Neural cell (in vitro differentiated cells): Measurements from ENCODE around the gene PDE4D. TPM values are rescaled to one million over a fixed set of nuclear protein-coding genes. Genes with fewer than 3 reads are reported as not detected.

Experiments
- H2AFZ ChIP-seq: fragments of 200-600, 300-800 bp; sonication (generic), shearing (Covaris generic); 2 replicates; pipeline ENCODE4 v1.6.0; 2014; ENCODE audit warnings: low read depth, mild to moderate bottlenecking, antibody characterized with exemption, low read length, moderate library complexity
- H3F3A ChIP-seq: fragments of 200-600 bp; shearing (Covaris generic); 2 replicates; pipeline ENCODE4 v1.6.1; 2016; ENCODE audit warnings: mild to moderate bottlenecking, moderate library complexity, mixed read lengths, antibody characterized with exemption, low read length; ENCODE audit not compliant: insufficient read depth, poor library complexity, severe bottlenecking
- H3K27ac ChIP-seq: fragments of 200-600, 300-800 bp; sonication (generic), shearing (Covaris generic); 2 replicates; pipeline ENCODE4 v1.5.1; 2014; ENCODE audit warnings: mild to moderate bottlenecking, low read length, moderate library complexity
- H3K27me3 ChIP-seq: fragments of 300-800, 200-600 bp; sonication (generic), shearing (Covaris generic); 2 replicates; pipeline ENCODE4 v1.6.0; 2014; ENCODE audit warnings: mild to moderate bottlenecking, low read depth, low read length, moderate library complexity; ENCODE audit not compliant: insufficient read depth
- H3K36me3 ChIP-seq: fragments of 300-800, 200-600 bp; sonication (generic), shearing (Covaris generic); 2 replicates; pipeline ENCODE4 v1.5.1; 2014; ENCODE audit warnings: mild to moderate bottlenecking, antibody characterized with exemption, low read length, moderate library complexity; ENCODE audit not compliant: insufficient read depth
- H3K4me2 ChIP-seq: fragments of 300-800, 200-600 bp; sonication (generic), shearing (Covaris generic); 2 replicates; pipeline ENCODE4 v1.6.0; 2014; ENCODE audit warnings: mild to moderate bottlenecking, low read length
- H3K4me3 ChIP-seq: fragments of 300-800, 200-600 bp; sonication (generic), shearing (Covaris generic); 2 replicates; pipeline ENCODE4 v1.5.1; 2014; ENCODE audit warnings: mild to moderate bottlenecking, low read length, moderate library complexity
- H3K79me2 ChIP-seq: fragments of 200-600 bp; shearing (Covaris generic); replicated peaks from 2 replicates; pipeline ENCODE4 v1.6.0; 2014; ENCODE audit warnings: mild to moderate bottlenecking, low read length, moderate library complexity; ENCODE audit not compliant: insufficient read depth
- H3K9ac ChIP-seq: fragments of 300-800, 200-600 bp; sonication (generic), shearing (Covaris generic); 2 replicates; pipeline ENCODE4 v1.6.1; 2016; ENCODE audit warnings: mild to moderate bottlenecking, low read length, mixed read lengths
- H3K9me2 ChIP-seq: fragments of 200-600 bp; shearing (Covaris generic); 2 replicates; pipeline ENCODE4 v1.6.1; 2016; ENCODE audit warnings: mild to moderate bottlenecking, low read length, mixed read lengths; ENCODE audit not compliant: insufficient read depth
- H3K9me3 ChIP-seq: fragments of 200-600, 300-800 bp; sonication (generic), shearing (Covaris generic); 2 replicates; pipeline ENCODE4 v1.6.1; 2016; ENCODE audit warnings: mild to moderate bottlenecking, mixed run types, low read length, moderate library complexity, mixed read lengths
- H4K20me1 ChIP-seq: fragments of 200-600 bp; shearing (Covaris generic); 2 replicates; pipeline ENCODE4 v1.6.1; 2016; ENCODE audit warnings: mild to moderate bottlenecking, mixed run types; ENCODE audit not compliant: insufficient read depth
- EP300 ChIP-seq: fragments of 450-650 bp; conservative IDR thresholded peaks from 2 replicates; pipeline ENCODE4 v1.6.1; 2014; ENCODE audit warnings: antibody characterized with exemption, mild to moderate bottlenecking, moderate library complexity; ENCODE audit not compliant: poor library complexity, severe bottlenecking
- EZH2 ChIP-seq: fragments of 200-600, 300-800 bp; shearing (Covaris generic), sonication (generic); IDR thresholded peaks from 2 replicates; pipeline ENCODE4 v1.6.1; 2014; ENCODE audit warnings: antibody characterized with exemption, low read length, borderline replicate concordance, mild to moderate bottlenecking; ENCODE audit not compliant: insufficient read depth, poor library complexity, severe bottlenecking
- MXI1 ChIP-seq: fragments of 450-650 bp; conservative IDR thresholded peaks from 2 replicates; pipeline ENCODE4 v1.6.1; 2014; ENCODE audit warnings: antibody characterized with exemption, mild to moderate bottlenecking; ENCODE audit not compliant: poor library complexity, severe bottlenecking
- POLR2AphosphoS5 ChIP-seq: IDR thresholded peaks from 2 replicates; pipeline ENCODE4 v1.6.1; 2012
- RAD21 ChIP-seq: fragments of 450-650 bp; conservative IDR thresholded peaks from 2 replicates; pipeline ENCODE4 v1.6.1; 2014; ENCODE audit warnings: antibody characterized with exemption, mild to moderate bottlenecking, moderate library complexity
- SMC3 ChIP-seq: fragments of 450-650 bp; conservative IDR thresholded peaks from 2 replicates; pipeline ENCODE4 v1.6.1; 2014; ENCODE audit warnings: antibody characterized with exemption, mild to moderate bottlenecking, moderate library complexity; ENCODE audit not compliant: poor library complexity
- TAF1 ChIP-seq: IDR thresholded peaks from 2 replicates; pipeline ENCODE4 v1.6.1; 2012; ENCODE audit warnings: low read depth
- polyA plus RNA-seq: library from polyadenylated mRNA; depleted of rRNA; stranded (reverse); fragments of >200 nt; gene quantifications from 2 replicates; pipeline ENCODE4 v1.2.3, GENCODE V29; 2014
- TF ChIP-seq, protein P1 (sequence below): fragments of 450-650 bp; IDR thresholded peaks from 2 replicates; pipeline ENCODE4 v1.5.1; 2014; ENCODE audit warnings: antibody characterized with exemption, mild to moderate bottlenecking, moderate library complexity; ENCODE audit not compliant: poor library complexity, severe bottlenecking
- TF ChIP-seq, protein P2 (sequence below): IDR thresholded peaks from 2 replicates; pipeline ENCODE4 v1.6.1; 2012; ENCODE audit warnings: borderline replicate concordance

The PDE4D gene
- polyA plus RNA-seq, 1 donor from 2014 or later = 42.8 TPM

DNA sequence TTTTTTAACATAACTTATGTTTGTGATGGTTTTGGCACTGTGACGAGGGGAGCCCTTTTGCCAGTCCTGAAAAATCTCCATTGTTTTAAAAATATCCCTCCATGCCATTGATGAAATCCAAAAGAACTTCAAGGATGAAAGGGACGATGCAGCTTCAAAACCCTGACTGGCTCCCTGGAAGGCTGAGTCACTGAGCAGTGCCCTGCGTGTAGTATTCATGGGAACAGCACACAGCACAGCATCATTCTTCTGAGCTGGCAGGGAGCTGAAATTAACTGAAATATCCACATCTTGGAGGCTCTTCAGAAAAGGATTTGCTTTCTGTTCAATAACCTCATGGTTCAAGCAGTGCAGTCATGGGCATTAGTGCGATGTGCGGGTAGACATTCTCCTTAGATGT, 29.7 kb downstream of the PDE4D start:
- Histone ChIP-seq H3K27me3 (no peaks in the 10 kb centered on the region), H3K4me2 (no peak overlapping the region)

DNA sequence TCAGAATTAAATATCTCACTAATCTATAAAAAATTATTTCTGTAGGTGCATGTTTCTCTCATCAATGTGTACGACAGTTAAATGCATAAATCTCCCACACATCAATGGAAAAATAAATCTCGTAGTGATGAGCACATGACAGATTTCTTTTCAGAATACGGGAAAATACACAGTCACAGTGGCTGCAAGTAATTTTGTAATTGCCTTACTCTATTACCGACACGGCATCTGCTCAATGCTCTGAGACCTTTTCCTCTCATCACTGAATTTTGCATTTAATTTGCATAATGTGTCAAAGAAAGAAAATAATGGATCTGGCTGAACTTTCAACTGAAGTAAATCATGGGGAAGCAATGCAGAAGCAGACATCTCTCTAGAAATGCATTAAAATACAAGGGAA, 37.2 kb downstream of the PDE4D start:
- peak overlapping the region; percentile 92 for H3K27ac ChIP-seq
- peak overlapping the region; percentile 51 for H3K9ac ChIP-seq
- H2AFZ ChIP-seq = peak overlapping the region; percentile 5
- TF ChIP-seq, protein P1, sequence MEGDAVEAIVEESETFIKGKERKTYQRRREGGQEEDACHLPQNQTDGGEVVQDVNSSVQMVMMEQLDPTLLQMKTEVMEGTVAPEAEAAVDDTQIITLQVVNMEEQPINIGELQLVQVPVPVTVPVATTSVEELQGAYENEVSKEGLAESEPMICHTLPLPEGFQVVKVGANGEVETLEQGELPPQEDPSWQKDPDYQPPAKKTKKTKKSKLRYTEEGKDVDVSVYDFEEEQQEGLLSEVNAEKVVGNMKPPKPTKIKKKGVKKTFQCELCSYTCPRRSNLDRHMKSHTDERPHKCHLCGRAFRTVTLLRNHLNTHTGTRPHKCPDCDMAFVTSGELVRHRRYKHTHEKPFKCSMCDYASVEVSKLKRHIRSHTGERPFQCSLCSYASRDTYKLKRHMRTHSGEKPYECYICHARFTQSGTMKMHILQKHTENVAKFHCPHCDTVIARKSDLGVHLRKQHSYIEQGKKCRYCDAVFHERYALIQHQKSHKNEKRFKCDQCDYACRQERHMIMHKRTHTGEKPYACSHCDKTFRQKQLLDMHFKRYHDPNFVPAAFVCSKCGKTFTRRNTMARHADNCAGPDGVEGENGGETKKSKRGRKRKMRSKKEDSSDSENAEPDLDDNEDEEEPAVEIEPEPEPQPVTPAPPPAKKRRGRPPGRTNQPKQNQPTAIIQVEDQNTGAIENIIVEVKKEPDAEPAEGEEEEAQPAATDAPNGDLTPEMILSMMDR = no peak
- TF ChIP-seq SMC3 (no peak), EP300 (peak; percentile 87), EZH2 (no peak), POLR2AphosphoS5 (peak; percentile 82), TAF1 (no peak), MXI1 (no peak), RAD21 (peak; percentile 20)
- TF ChIP-seq, protein P2, sequence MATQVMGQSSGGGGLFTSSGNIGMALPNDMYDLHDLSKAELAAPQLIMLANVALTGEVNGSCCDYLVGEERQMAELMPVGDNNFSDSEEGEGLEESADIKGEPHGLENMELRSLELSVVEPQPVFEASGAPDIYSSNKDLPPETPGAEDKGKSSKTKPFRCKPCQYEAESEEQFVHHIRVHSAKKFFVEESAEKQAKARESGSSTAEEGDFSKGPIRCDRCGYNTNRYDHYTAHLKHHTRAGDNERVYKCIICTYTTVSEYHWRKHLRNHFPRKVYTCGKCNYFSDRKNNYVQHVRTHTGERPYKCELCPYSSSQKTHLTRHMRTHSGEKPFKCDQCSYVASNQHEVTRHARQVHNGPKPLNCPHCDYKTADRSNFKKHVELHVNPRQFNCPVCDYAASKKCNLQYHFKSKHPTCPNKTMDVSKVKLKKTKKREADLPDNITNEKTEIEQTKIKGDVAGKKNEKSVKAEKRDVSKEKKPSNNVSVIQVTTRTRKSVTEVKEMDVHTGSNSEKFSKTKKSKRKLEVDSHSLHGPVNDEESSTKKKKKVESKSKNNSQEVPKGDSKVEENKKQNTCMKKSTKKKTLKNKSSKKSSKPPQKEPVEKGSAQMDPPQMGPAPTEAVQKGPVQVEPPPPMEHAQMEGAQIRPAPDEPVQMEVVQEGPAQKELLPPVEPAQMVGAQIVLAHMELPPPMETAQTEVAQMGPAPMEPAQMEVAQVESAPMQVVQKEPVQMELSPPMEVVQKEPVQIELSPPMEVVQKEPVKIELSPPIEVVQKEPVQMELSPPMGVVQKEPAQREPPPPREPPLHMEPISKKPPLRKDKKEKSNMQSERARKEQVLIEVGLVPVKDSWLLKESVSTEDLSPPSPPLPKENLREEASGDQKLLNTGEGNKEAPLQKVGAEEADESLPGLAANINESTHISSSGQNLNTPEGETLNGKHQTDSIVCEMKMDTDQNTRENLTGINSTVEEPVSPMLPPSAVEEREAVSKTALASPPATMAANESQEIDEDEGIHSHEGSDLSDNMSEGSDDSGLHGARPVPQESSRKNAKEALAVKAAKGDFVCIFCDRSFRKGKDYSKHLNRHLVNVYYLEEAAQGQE = peak; percentile 56
- no peaks in the 10 kb centered on the region for H4K20me1 ChIP-seq
- H3K4me2 ChIP-seq = peak overlapping the region; percentile 49
- H3F3A ChIP-seq = peaks cover 19% of the 10 kb centered on the region
- no peaks in the 10 kb centered on the region for H3K79me2 ChIP-seq
- H3K4me3 ChIP-seq = peak overlapping the region; percentile 50
- H3K36me3 ChIP-seq = no peaks in the 10 kb centered on the region
- H3K27me3 ChIP-seq = no peaks in the 10 kb centered on the region
- no peaks in the 10 kb centered on the region for H3K9me2 ChIP-seq
- H3K9me3 ChIP-seq = no peaks in the 10 kb centered on the region

More for the DNA sequence above, 29.7 kb downstream of the PDE4D start:
- H3K79me2 ChIP-seq = no peaks in the 10 kb centered on the region
- no peak overlapping the region for H2AFZ ChIP-seq
- no peaks in the 10 kb centered on the region for H3K9me2 ChIP-seq
- H3K36me3 ChIP-seq = no peaks in the 10 kb centered on the region
- TF ChIP-seq POLR2AphosphoS5 = no peak
- no peak for TF ChIP-seq TAF1
- TF ChIP-seq, protein P1 = no peak
- no peak for TF ChIP-seq RAD21
- no peak for TF ChIP-seq EP300
- no peak for TF ChIP-seq EZH2
- no peak for TF ChIP-seq SMC3
- TF ChIP-seq, protein P2 = no peak
- TF ChIP-seq MXI1 = no peak
- H3K9me3 ChIP-seq = no peaks in the 10 kb centered on the region
- no peak overlapping the region for H3K27ac ChIP-seq
- H3F3A ChIP-seq = no peaks in the 10 kb centered on the region
- no peak overlapping the region for H3K9ac ChIP-seq
- H4K20me1 ChIP-seq = no peaks in the 10 kb centered on the region
- no peak overlapping the region for H3K4me3 ChIP-seq
